Prostate gland (tissue), 2 donors: ENCODE data around the gene CTNND1.

Experiments used
- POLR2A ChIP-seq: fragments of 450-650 bp; IDR thresholded peaks from one replicate; pipeline ENCODE4 v1.6.1; 2016; ENCODE audit warnings: antibody characterized with exemption, mild to moderate bottlenecking
- TF ChIP-seq, protein P1 (sequence below), 4 experiments: fragments of 200-600 bp in 2 of 4; fragments of 450-650 bp in 2 of 4; sonication (generic) in 2 of 4; IDR thresholded peaks; 1 replicate in 3 of 4; 2 replicates in 1 of 4; pipeline ENCODE4 v1.5.1; 2016 to 2019; ENCODE audit warnings: antibody characterized with exemption in 4 of 4, mild to moderate bottlenecking in 2 of 4, moderate library complexity in 2 of 4

DNA sequence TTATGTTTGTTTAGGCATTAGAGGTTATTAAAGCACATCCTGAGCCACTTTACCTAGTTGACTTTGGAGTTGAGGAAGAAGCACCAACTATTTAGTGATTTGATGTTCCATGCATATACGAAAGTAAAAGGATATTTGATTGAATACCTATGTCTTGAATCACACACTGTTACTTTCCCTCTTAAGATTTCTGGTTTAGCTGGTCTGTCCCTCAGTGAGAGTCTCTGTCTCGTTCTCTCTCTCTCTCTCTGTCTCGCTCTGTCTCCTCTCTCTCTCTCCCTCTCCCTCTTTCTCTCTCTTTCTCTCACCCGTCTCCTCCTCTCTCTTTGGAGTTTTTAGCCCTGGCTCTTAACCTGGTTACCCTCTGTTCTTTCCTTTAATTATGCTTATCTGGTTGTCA, 11.0 kb downstream of the CTNND1 start:
- TF ChIP-seq, protein P1, sequence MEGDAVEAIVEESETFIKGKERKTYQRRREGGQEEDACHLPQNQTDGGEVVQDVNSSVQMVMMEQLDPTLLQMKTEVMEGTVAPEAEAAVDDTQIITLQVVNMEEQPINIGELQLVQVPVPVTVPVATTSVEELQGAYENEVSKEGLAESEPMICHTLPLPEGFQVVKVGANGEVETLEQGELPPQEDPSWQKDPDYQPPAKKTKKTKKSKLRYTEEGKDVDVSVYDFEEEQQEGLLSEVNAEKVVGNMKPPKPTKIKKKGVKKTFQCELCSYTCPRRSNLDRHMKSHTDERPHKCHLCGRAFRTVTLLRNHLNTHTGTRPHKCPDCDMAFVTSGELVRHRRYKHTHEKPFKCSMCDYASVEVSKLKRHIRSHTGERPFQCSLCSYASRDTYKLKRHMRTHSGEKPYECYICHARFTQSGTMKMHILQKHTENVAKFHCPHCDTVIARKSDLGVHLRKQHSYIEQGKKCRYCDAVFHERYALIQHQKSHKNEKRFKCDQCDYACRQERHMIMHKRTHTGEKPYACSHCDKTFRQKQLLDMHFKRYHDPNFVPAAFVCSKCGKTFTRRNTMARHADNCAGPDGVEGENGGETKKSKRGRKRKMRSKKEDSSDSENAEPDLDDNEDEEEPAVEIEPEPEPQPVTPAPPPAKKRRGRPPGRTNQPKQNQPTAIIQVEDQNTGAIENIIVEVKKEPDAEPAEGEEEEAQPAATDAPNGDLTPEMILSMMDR (IDR thresholded peaks at IDR 0.05), result no peak
- TF ChIP-seq POLR2A, result no peak
